Stomach (tissue), 9 donors: ENCODE results near the gene GNPDA2. TPM values are rescaled to one million over a fixed set of nuclear protein-coding genes. Genes with fewer than 3 reads are reported as not detected.
A peak's percentile ranks its signal among the peaks of the same experiment; 100 is the strongest.

Source experiments
- DNase-seq, 2 donors: peaks; one replicate each; pipeline versions ENCODE4 v3.0.0 to v3.0.0-alpha.2; 2013 to 2019
- H3K27ac ChIP-seq, 5 donors: fragments of 200-600 bp in 4 of 5; sonication (generic) in 4 of 5; one replicate each; pipeline ENCODE4 v1.5.1; 2013 to 2019; ENCODE audit warnings: mild to moderate bottlenecking in 1 of 5, moderate library complexity in 1 of 5
- H3K27me3 ChIP-seq, 3 donors: fragments of 200-600 bp; sonication (generic); one replicate each; pipeline ENCODE4 v1.5.1; 2017 to 2019; ENCODE audit warnings: mixed run types in 1 of 3
- H3K36me3 ChIP-seq, 4 donors: fragments of 200-600 bp; sonication (generic); 1 replicate in 3 of 4; 2 replicates in 1 of 4; pipeline ENCODE4 v1.5.1; 2016 to 2019
- H3K4me1 ChIP-seq, 4 donors: fragments of 200-600 bp; sonication (generic); one replicate each; pipeline ENCODE4 v1.5.1; 2016 to 2019
- H3K4me3 ChIP-seq, 4 donors: fragments of 200-600 bp; sonication (generic) in 3 of 4; one replicate each; pipeline ENCODE4 v1.5.1; 2016 to 2019; ENCODE audit warnings: mild to moderate bottlenecking in 1 of 4
- H3K9me3 ChIP-seq, 4 donors: fragments of 200-600 bp; sonication (generic); one replicate each; pipeline ENCODE4 v1.5.1; 2016 to 2019
- EP300 ChIP-seq: sonication (generic); formaldehyde crosslinking; IDR thresholded peaks from one replicate; pipeline ENCODE4 v1.6.1; 2017; ENCODE audit warnings: antibody characterized with exemption
- POLR2A ChIP-seq, 4 donors: fragments of 450-650 bp; IDR thresholded peaks; one replicate each; pipeline ENCODE4 v1.6.1; 2016; ENCODE audit warnings: antibody characterized with exemption in 4 of 4, control low read depth in 2 of 4, mild to moderate bottlenecking in 1 of 4, moderate library complexity in 1 of 4
- POLR2AphosphoS5 ChIP-seq, 3 donors: sonication (generic); formaldehyde crosslinking; IDR thresholded peaks; one replicate each; pipeline ENCODE4 v1.6.1; 2016; ENCODE audit warnings: antibody characterized with exemption in 3 of 3
- WGBS, 5 donors: extraction: QIAGEN DNeasy Blood & Tissue Kit in 3 of 5; methylation state at CpG; one replicate each; pipeline versions ENCODE4 v1.1.5 to v1.1.7; 2013 to 2018; 5-methylcytosine and 5-hydroxymethylcytosine counted together
- intact Hi-C: fragments of 100-400 bp; cut with DNase I; formaldehyde crosslinking; loops from one replicate; pipeline ENCODE4 v1.15.1; 2023; ENCODE audit warnings: low total_unique reads
- polyA plus RNA-seq, 3 donors: library from polyadenylated mRNA; stranded (reverse); fragments of 200-250 nt; gene quantifications; one replicate each; pipeline ENCODE4 v1.2.3, GENCODE V29; 2013
- total RNA-seq, 5 donors: library from RNA; depleted of rRNA; stranded (reverse); fragments of >200 nt; gene quantifications; one replicate each; pipeline versions ENCODE4 v1.1.0 to v1.2.3, GENCODE V29; 2014 to 2016
- TF ChIP-seq, protein P1 (sequence below), 7 experiments: fragments of 450-650 bp in 4 of 7; fragments of 200-600 bp in 3 of 7; sonication (generic) in 3 of 7; IDR thresholded peaks; one replicate each; pipeline ENCODE4 v1.5.1; 2016 to 2019; ENCODE audit warnings: antibody characterized with exemption in 7 of 7, control low read depth in 2 of 7, mild to moderate bottlenecking in 1 of 7
- donor health status: healthy with polysubstance abuse.
- donor health status: Bipolar disorder and iron deficiency.
- donor health status: healthy.

Gene GNPDA2
- total and polyA plus RNA-seq, 8 donors: 0.58 to 32.1 (median 11.7) TPM

DNA sequence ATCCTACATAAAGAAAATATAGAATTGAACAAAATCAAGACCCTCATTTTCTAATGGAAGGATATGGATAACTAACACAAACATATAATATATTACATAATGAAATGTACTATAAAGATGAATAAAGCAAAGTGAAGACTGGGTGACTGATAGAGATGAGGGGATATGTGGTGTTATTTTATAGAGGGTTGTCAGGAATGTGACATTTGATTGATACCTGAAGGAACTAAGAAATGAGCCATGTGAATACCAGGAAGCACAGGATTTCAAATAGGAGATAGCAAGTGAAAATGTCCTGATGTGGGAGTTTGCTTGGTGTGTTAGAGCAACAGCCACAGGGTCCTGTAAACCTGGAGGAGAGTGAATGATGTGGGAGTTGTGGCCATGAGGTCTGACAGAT is 40.1 kb upstream of the GNPDA2 start:
- Histone ChIP-seq H3K4me1 (no peaks in the 10 kb centered on the region), H3K4me3 (no peak overlapping the region), H3K36me3 (no peaks in the 10 kb centered on the region), H3K27ac (no peak overlapping the region), H3K27me3 (peaks cover 0 to 1% (median 0%) of the 10 kb centered on the region in 3 donors), H3K9me3 (no peaks in the 10 kb centered on the region)
- no peak for DNase-seq
- TF ChIP-seq EP300 (no peak), POLR2AphosphoS5 (IDR thresholded peaks at IDR 0.05) (no peak), POLR2A (IDR thresholded peaks at IDR 0.05) (no peak)
- TF ChIP-seq, protein P1, sequence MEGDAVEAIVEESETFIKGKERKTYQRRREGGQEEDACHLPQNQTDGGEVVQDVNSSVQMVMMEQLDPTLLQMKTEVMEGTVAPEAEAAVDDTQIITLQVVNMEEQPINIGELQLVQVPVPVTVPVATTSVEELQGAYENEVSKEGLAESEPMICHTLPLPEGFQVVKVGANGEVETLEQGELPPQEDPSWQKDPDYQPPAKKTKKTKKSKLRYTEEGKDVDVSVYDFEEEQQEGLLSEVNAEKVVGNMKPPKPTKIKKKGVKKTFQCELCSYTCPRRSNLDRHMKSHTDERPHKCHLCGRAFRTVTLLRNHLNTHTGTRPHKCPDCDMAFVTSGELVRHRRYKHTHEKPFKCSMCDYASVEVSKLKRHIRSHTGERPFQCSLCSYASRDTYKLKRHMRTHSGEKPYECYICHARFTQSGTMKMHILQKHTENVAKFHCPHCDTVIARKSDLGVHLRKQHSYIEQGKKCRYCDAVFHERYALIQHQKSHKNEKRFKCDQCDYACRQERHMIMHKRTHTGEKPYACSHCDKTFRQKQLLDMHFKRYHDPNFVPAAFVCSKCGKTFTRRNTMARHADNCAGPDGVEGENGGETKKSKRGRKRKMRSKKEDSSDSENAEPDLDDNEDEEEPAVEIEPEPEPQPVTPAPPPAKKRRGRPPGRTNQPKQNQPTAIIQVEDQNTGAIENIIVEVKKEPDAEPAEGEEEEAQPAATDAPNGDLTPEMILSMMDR (IDR thresholded peaks at IDR 0.05): no peak
- intact Hi-C loops: no loop called here

DNA sequence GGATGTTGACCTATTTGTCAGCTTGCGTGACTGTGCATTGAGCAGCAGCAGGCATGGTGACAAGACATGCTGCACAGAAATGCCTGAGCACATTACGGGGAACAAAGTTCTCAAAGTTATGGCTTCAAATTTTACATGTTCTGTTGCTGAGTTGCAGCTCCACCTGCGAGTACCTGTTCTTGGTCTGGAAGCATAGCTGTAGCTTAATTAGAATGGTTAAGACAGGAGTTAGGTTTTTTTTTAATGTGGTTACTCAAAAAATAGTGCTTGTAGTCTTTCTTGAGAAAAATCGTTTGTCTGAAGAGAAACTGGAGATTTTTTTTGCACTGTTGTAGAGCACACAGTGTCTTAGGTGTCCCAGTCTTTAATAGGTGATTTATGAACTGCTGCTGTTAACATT is 38.8 kb upstream of the GNPDA2 start:
- DNase-seq: no peak
- H3K9me3 ChIP-seq: no peaks in the 10 kb centered on the region
- intact Hi-C loops: no loop called here
- H3K27ac ChIP-seq: no peak overlapping the region
- H3K27me3 ChIP-seq: peaks cover 0 to 5% (median 0%) of the 10 kb centered on the region in 3 donors
- no peaks in the 10 kb centered on the region for H3K36me3 ChIP-seq
- WGBS, 5 donors: 61 to 74% (median 63%) methylated on average over 4 of the region's 4 CpGs
- H3K4me3 ChIP-seq: no peak overlapping the region
- no peaks in the 10 kb centered on the region for H3K4me1 ChIP-seq
- no peak for TF ChIP-seq POLR2A (IDR thresholded peaks at IDR 0.05)
- TF ChIP-seq EP300: no peak
- TF ChIP-seq, protein P1 (IDR thresholded peaks at IDR 0.05): no peak
- TF ChIP-seq POLR2AphosphoS5 (IDR thresholded peaks at IDR 0.05): no peak

DNA sequence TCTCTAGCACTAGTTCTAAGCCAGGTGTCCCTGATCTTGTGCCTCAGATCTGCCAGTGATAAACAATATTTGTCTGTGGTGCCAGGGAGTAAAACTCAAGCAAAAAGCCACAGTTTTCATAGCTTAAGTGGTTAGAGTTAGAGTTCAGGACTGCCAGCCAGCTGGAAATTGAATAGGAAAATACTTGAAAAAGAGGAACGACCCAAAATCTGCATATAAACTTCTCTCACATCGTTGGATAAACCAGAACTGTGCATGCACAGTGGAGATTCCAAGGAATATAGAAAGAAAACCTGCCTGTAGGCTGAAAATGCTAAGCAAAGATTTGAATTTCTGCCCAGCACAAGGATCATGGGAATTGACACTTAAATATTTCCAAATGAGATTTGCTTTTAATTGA is 35.0 kb upstream of the GNPDA2 start:
- 13 to 31% (median 22%) methylated on average over 2 of the region's 2 CpGs for WGBS, 5 donors

DNA sequence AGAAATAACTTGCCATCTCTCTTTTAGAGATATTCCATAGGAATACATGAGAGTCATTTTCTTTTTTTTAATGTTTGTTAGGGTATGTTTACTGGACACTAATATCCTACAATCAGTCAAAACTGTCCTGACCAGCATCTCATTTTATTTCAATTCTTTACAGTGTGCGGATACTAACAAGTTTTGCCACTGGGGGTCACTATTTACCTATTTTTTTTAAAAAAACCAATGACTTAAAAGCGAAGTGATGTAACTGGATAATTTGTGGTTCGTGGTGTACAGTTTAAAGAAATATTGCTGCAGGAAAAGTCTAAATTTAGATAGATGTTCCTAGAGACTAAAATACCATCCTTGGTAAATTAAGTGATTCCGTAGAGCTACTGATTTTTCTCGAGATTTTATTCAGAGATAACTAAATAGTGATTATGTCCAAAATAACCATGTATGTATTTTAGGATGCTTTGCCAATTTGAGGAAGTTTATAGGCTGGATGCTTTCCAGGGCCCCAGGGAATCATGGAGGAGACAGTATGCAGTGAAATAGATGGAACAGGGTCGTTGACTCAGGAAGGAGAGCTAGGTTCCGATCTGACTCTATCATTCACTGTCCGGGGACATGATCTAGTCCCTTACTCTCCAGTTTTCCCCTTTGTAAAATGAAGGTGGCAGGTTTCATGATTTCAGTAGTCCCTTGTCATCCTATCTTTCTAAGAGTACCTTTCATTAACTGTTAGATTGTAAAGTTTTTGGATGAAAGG is 34.0 kb upstream of the GNPDA2 start:
- Histone ChIP-seq H3K4me3 (no peak overlapping the region), H3K36me3 (no peaks in the 10 kb centered on the region), H3K27me3 (peaks cover 0 to 5% (median 0%) of the 10 kb centered on the region in 3 donors), H3K27ac (no peak overlapping the region), H3K9me3 (no peaks in the 10 kb centered on the region), H3K4me1 (no peaks in the 10 kb centered on the region)
- WGBS, 5 donors: 23 to 37% (median 33%) methylated on average over 8 of the region's 8 CpGs
- TF ChIP-seq EP300: no peak
- TF ChIP-seq, protein P1 (IDR thresholded peaks at IDR 0.05): peak in 5 of 7 experiments; percentile 15 to 50 (median 31)
- intact Hi-C loops: no loop called here
- DNase-seq: peak in 1 of 2 donors; percentile 55

More for the DNA sequence above, 35.0 kb upstream of the GNPDA2 start:
- intact Hi-C loops: no loop called here
- Histone ChIP-seq H3K4me1 (no peaks in the 10 kb centered on the region), H3K27ac (no peak overlapping the region), H3K4me3 (no peak overlapping the region), H3K27me3 (peaks cover 0 to 5% (median 0%) of the 10 kb centered on the region in 3 donors), H3K9me3 (no peaks in the 10 kb centered on the region), H3K36me3 (no peaks in the 10 kb centered on the region)
- peak in 1 of 2 donors; percentile 2 for DNase-seq
- no peak for TF ChIP-seq EP300
- TF ChIP-seq, protein P1 (IDR thresholded peaks at IDR 0.05): no peak
- TF ChIP-seq POLR2A (IDR thresholded peaks at IDR 0.05): no peak
- no peak for TF ChIP-seq POLR2AphosphoS5 (IDR thresholded peaks at IDR 0.05)
